Fibroblast of the conjunctiva (primary cell): ENCODE measurements around the gene AK1.
"Not testable (repeated sequence)": the region's sequence is repeated elsewhere in the genome, so short reads cannot be mapped to it uniquely, and the experiment has no call there.

Source experiments
- DNase-seq: peaks from one replicate; pipeline ENCODE4 v3.0.0-alpha.2; 2010; ENCODE audit warnings: low read depth

AK1 gene

DNA sequence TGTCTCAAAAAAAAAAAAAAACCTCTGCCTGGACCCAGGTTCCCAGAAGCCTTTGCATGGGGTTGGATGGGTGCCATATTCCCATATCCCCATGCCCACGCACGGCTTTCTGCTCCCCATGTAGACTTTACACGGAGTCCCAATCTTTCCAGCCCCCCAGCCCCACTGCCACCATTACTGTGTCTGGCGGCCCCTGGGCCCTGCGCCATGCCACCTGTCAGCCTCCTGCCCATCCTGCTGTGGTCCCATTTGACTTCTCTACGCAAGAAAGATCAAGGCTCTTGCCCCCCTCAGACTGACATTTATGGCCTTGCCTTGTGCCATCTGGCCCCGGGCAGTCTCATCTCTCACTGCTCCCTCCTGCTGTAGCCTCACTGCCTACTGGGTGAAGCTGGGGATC, 6.5 kb upstream of the AK1 start:
- no peak for DNase-seq

- not testable (repeated sequence) for DNase-seq
These were observed 4.2 kb upstream of the AK1 start for GRCh38 chr9:127881715-127882114.

DNA sequence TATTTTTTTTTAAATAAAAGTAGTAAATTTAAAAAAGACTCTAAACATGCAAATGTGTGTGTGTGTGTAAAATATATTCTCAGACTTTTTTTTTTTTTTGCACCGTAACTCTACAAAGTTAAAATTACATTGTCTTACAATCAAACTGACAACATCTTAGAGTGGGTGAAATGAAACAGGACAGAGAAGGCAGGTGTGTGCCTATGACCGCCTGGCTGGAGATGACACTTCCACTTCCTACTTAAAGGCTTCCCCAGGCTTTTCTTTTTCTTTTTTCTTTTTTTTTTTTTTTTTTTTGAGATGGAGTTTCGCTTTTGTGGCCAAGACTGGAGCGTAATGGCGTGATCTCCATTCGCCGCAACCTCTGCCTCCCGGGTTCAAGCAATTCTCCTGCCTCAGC, 2.7 kb upstream of the AK1 start:
- no peak for DNase-seq

DNA sequence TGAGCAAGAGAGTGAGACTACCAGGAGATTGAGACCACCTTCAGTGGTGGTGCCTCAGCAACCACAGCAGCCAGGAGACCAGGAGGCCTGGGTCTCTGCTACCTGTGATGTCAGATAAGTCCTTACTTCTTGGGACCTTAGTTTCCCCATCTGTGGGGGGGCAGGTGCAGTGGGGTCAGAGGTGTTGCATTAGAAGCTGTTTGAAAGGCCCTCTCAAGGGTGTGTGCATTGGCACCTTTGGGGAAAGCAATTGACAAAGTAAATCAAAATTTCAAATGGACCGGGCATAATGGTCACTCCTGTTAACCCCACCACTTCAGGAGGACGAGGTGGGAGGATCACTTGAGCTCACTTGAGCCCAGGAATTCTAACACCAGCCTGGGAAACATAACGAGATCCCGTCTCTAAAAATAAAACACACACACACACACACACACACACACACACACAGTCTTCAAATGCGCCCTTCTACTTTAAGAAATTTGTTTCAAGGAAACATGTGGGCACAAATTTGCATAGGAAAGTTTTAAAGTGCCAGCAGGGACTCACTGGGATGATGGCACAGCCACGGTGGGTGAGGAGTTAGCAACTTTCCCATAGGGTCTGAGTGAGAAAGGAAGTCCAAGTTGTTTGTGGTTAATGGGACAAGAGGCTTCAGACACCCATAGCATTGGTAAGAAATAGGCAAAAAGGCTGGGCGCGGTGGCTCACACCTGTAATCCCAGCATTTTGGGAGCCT, 1.3 kb upstream of the AK1 start:
- DNase-seq: no peak

DNA sequence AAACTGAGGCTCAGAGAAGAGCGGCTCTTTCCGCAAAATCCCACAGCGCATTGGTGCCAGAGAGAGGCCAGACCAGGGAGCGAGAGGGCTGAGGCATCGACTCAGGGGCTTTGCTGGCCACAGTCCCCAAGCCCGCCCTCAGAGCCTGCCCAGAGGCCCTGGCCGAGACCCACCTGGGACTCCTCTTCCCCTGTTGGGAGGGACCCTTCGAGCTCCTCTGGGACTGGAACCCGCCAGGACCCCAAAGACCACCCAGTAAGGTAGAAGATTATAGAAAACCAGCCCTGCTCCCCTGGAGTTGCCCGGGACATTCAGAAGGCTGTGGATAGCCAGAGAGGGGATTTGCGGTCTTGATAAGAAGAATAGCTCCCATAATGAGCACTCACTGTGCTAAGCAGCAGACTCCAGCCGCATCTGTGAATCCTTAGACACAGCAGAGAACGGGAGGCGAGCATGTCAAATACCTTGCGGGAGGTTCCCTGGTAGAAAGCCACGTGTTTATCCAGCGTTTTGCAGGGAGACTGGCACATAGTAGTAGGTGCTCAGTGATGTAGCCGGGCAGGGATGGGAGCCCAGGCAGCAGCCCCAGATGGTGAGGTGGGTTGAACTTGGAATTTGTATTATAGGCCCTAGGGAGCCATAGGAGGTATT, 651 bp upstream of the AK1 start:
- DNase-seq: no peak

DNA sequence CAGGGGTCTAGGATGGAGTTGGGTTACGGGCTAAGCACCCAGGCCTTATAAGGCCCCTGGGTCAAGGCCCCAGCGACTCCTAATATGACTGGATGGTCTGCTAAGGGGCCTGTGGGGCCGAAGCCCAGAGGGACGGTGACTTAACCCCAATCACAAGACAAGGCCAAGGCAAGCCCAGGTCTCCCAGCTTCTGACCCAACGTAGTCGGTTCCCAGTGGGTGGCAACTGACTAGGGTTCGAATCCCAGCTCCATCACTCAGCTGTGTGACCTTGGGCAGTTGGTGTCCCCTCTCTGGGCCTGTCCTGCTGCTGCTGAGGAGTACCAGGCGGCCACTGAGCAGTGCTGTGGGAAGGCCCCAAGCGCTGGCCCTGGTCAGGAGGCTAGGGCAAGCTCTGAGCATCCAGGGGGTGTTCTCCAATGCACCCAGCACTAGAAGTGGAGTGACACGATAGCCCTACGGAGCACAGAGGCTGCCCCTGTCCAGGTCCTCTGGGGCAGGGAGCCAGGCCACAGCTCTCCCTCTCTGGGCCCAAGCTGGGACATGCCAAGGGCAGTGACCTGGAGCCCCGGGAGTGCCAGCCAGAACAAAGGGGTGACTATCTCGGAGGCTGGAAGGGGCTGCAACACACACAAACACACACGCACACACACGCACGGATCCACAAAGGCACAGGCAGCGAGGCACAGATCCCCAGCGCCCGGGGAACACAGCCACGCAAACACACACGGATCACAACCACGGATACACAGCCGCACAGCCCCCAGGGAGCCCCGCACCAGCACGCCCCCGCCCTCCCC, 512 bp downstream of the AK1 start:
- DNase-seq: no peak

GRCh38 chr9:127876026-127876763, 1.3 kb downstream of the AK1 start:
- DNase-seq: no peak

DNA sequence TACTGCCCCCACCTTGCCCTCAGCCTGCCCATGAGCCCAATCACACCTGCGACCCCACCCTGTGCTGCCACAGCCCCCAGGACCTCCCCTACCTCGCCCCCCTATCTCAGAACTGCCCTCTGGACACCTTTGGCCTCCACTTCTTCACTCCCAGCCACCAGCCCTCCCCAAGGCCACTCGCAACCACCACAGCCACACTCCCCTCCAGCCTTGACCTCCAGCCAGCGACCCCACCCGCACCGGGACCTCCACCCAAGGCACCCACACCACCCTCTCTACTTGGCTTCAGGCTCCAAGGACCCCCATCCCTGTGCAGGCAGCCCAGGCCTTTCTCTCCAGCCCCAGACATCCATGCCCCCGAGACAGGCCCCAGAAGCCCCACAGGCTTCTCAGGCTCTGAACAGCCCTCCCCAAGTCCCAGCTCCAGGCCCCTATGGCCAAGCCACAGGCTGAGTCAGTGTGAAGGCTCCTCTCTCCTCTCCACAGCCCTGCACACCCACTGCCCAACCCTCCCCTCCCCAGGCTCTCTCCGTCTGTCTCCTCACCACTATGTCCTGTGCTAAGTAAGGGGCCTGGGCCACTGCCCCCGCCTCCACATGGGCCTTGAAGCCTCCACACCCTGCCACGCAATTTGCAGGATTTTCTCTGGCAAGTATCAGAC, 2.0 kb downstream of the AK1 start:
- peak; percentile 28 for DNase-seq

GRCh38 chr9:127874301-127875221, 2.9 kb downstream of the AK1 start:
- DNase-seq: no peak

DNA sequence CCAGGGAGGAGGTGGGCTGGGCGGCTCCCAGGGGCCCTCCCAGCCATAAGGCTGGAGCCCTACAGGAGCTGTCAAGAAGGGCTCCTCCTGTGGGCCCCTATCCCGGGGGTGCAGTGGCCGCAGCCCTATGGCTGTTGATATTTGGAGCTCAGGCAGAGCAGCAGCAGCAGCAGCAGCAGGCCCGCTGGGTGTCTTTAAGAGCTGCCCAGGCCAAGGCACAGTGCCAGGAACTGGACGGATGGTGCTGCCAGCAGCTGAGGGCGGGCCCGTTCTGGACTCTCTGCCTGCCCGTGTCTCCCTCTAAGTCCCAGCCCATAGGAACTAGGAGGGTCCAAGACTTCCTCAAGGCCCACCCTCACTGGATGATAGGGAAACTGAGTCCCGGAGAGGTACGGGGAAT, 3.6 kb downstream of the AK1 start:
- peak; percentile 73 for DNase-seq

DNA sequence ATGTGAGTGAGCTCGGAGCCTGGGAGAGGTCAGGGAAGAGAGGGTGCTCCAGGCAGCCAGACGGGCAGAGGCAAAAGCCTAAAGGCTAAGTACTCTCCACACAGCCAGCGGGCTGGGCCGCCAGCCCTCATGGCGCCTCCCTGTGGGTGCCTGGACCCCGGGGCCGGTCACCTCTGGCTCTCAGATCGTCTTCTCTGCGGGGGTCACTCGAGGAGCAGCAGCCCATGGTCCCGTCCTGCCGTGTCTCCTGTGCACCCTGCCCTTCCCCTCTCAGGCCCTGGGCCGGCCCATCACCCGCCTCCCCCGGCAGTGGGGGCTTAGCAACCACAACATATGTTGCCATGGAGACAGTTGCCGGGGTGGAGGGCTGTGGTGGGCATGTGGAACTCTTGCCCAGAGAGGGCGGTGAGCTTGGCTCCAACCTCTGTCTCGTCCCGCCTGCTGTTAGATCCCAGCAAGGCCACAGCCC, 4.2 kb downstream of the AK1 start:
- no peak for DNase-seq

DNA sequence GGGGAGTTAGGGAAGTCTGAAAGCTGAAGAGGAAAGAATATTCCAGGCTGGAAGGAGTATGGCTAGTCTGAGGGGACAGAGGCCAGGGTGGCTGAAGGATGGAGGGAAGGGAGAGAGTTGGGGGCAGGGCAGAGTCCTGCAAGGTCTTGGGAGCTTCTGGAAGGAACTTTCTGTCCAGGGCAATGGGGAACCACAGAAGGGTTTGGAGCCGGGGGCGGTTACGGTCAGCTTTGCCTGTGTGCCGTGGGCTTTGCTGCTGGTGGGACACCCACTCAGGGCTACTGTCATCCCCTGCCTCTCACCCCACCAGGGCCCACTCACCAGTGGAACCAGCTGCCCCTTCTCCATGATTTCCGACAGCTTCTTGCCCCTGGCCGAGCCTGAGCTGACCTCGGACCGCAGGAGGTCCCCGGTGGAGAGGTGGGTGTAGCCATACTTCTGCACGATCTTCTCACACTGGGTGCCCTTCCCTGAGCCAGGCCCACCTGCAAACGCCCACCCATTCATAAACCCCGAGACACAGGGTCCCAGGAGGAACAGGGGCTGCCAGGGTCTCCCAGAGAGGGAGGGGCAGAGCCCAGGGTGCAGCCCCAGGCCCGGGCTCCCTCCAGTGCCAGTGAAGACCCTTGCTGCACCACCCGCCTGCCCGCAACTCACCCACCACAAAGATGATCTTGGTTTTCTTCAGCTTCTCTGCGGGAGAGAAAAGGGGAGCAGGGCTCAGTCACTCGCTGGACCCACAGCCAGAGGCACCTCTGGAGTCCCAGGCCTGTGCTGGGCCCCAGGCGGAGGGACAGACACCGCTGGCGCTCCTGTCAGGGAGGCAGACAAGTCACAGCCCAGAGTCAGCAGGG, 4.9 kb downstream of the AK1 start:
- no peak for DNase-seq

DNA sequence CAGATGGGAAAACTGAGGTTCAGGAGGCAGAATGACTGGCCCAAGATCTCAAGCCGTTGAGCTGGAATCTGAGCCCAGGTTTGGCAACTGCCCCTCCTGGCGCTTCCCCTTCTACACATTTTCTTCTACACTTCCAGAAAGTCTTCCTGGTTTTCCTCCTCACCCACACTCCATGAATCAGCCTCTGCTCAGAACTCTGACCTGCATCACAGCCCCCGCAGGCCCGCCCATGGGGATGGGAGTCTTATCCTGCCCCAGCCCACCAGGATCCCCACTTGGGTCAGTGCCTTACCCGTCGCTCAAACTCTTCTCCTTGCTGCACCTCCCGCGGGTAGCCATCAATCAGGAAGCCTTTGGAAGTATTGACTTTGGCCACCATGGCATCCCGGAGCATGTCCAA, 5.9 kb downstream of the AK1 start:
- no peak for DNase-seq

GRCh38 chr9:127870887-127871286, 6.6 kb downstream of the AK1 start:
- no peak for DNase-seq

DNA sequence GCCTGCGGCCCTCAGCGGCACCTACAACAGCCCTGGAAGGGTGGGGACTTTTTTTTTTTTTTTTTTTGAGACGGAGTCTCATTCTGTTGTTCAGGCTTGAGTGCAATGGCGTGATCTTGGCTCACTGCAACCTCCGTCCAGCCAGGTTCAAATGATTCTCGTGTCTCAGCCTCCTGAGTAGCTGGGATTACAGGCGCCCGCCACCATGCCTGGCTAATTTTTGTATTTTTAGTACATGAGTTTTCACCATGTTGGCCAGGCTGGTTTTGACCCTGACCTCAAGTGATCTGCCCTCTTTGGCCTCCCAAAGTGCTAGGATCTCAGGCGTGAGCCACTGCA, 7.4 kb downstream of the AK1 start:
- not testable (repeated sequence) for DNase-seq

DNA sequence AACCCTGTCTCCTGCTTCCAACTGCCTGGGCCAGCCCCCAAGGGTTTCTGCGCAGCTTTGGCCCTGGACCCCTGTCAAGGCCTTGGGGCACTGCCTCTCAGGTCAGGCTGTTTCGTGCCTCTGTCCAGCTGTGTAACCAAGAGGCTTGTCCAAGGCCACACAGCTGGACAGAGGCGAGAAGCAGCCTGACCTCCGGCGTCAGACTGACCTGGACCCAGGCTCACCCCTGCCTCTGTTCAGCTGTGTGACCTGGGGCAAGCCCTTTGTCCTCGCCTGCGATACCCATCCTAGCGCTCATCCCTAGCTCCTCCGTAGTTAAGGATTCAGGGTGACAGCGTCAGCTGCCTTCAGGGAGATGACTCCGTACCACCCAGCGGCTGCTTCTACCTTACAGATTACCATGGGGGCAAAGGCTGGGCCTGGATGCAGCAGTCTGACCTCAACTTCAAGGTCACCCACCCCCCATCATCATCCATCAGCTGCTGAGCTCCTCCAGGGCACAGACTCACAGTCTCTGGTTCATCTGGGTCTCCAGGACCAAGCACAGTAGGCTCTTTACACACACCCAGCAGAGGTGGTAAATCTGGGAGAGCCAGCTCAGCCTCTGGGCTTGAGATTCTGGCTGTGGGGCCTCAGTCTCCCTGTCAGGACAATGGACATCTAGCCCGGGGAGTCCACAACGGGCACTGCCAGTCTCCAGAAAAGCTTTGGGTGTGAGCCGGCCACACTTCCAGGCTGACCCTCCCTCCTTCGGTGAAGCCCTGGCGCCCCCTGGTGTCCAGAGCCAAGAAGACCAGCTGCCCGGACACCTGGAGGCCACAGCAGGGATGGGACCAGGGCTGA, 7.9 kb downstream of the AK1 start:
- DNase-seq: peak; percentile 70

GRCh38 chr9:127868278-127868902, 9.1 kb downstream of the AK1 start:
- DNase-seq: no peak
